SW 1271 (cell line): ENCODE measurements around the gene ESPL1.

Experiments used
- DNase-seq, 2 experiments: peaks; one replicate each; lab custom pipeline; 2025; lab: John Stamatoyannopoulos, UW

Gene ESPL1

GRCh38 chr12:53336181-53336681, 68.1 kb downstream of the ESPL1 start, which contains the start of gene SP7:
TSS of gene SP7 (minus strand) at chr12:53336354. CDS start at chr12:53335646, 708 bp downstream.
- DNase-seq = no peak

GRCh38 chr12:53338017-53338416, 69.9 kb downstream of the ESPL1 start:
- DNase-seq = no peak

- DNase-seq = no peak
Observed at GRCh38 chr12:53338916-53339315, 70.8 kb downstream of the ESPL1 start.

GRCh38 chr12:53340398-53340797, 72.3 kb downstream of the ESPL1 start:
- DNase-seq = no peak
